HG03025 (cell line): ENCODE data around the gene MUC21.
"Not testable (repeated sequence)": the region's sequence is repeated elsewhere in the genome, so short reads cannot be mapped to it uniquely, and the experiment has no call there.

Experiments used
- ATAC-seq: cut with Tn5 transposase; IDR thresholded peaks from one replicate; pipeline ENCODE4 v1.9.1; 2021; ENCODE audit warnings: mild to moderate bottlenecking, moderate library complexity; ENCODE audit not compliant: unreplicated experiment, low FRiP score

The MUC21 gene

DNA sequence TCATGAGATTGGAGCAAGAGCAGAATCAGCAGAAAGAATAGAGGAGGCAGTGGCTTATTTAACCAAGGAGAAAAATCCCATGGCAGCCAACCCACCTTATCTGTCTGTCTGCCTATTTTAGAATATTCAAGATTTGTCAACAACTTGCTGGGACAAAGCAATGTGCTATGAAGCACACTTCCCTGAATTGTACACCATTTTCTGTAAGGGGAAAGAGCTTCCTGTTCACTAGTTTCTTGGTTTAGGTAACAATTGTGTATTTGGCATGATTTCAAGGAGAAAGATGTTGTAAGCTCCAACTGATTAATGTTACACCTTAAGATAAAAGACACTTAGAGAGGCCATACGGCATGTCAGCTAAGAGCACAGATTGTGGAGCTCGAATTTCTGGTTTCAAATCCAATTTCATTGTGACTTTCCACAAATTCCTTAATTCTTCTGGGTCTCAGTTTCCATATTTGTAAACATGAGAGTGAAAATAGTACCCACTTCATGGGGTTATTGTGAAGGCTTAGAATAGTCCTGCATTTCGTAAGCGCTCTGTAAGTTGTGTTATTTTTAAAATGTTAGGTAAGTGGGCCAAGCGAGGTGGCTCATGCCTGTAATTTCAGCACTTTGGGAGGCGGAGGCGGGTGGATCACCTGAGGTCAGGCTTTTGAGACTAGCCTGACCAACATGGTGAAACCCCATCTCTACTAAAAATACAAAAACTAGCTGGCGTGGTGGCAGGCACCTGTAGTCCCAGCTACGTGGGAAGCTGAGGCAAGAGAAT is 21.9 kb downstream of the MUC21 start:
- ATAC-seq = no peak

DNA sequence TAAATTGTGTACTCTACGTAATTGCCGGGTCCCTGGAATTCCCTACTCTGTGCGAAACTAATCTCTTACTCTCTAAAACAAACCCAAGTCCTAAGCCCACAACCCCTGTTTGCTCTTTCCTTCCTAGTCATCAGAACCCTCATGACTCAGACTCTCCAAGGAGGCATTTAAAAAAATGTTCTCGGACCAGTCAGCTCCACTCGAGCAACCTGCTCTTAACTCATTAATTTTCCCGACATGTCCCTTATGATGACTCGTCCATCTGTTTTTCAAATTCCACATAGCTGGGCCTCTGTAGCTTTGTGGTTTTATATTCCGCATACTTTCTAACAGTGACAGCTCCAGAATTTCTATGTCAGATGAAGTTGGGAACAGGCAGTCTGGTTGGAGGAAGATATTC is 24.2 kb downstream of the MUC21 start:
- ATAC-seq = no peak

DNA sequence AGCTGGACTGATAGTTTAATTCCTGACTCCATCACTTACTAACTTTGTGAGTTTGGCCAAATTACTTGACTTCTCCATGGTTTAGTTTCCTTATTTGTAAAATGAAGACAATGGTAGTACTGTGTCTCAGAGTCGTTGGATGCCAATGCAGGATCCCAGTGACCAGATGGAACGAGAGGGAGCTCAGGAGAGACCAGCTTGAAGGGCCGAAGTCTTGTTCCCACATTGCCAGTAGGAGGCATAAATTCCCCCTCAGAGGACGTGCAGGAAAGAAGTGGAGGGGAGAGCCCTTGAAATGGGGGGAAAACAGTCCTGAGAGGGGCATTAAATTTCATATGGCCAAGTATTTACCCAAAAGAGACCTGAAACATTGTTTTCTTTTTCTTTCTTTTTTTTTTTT is 24.6 kb downstream of the MUC21 start:
- ATAC-seq = no peak

DNA sequence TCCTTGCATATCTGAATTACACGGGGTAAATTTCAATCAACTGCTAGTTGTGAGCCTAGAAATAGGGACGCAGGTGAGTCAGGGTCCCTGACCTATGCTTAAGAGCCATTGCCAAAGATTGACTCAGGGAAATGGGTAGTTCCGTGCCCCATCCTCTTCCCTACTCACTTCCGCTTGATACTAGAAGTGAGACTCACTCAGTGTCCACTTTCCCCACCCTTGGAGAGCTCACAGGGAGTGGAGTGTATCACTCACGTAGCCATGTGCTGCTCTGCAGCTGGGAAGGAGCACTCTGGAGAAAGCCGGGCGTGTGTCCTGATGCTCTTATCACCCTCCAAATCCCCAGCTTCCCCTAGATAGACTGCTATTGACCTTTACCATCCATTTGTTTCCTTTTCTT is 26.2 kb downstream of the MUC21 start:
- ATAC-seq = no peak

DNA sequence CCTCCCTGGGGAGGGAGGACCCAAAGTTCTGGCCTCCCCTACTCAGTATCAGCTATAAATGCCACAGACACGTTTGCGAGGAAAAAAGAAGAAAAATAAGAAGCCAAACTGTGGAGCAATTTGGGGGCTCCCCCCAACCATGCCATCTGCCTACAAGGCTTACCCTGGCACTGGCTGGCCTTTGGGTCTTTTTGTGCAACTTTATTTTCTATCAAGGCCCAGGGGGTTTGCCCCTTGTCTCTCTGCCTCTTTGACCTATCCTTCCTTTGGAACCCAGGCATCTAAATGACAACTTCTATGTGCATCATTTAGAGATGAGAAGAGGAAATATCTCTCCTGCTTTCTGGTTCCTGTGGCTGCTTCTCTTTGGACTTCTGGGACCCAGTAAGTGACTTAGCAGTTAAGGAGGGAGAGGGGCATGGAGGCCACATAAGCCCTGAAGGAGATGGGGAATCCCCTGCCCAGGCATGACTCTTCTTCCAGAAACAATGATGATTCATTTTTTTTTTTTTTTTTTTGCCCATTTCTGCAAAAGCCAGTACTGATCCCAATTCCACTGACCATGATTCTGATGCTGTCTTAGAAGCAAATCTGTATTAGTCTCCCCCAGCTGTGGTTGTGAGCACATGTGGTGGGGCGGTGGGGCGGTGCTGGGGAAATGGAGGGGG is 27.0 kb downstream of the MUC21 start, which contains the start of gene MUC22:
Gene MUC22 (plus strand): TSS at position 82 of the 668 bp plus-strand sequence. CDS start 233 bp downstream, at position 315.
- no peak for ATAC-seq

DNA sequence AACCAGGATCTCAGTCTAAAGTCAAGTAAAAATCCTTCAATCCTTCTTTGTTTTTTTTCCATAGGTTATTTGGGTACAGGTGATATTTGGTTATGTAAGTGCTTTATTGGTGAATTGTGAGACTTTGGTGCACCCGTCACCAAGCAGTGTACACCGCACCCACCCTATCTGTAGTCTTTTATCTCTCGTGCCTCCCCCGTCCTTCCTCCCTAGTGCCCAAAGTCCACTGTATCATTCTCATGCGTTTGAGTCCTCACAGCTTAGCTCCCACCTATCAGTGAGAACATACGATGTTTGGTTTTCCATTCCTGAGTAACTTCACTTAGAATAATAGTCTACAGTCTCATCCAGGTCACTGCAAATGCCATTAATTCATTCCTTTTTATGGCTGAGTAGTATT is 27.6 kb downstream of the MUC21 start:
- no peak for ATAC-seq

DNA sequence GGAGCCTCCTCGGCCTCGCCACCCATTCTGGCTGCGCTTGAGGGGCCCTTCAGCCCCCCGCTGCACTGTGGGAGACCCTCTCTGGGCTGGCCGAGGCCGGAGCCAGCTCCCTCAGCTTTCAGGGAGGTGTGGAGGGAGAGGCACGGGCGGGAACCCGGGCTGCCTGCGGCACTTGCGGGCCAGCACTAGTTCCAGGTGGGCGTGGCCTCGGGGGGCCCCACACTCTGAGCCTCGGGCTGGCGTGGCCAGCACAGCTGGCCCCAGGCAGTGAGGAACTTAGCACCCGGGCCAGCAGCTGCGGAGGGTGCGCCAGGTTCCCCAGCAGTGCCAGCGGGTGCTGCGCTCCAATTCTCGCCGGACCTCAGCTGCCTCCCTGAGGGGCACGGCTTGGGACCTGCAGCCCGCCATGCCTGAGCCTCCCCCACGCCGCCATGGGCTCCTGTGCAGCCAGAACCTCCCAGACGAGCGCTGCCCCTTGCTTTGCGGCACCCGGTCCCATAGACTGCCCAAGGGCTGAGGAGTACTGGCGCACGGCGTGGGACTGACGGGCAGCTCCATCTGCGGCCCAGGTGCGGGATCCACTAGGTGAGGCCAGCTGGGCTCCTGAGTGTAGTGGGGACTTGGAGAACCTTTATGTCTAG is 33.3 kb downstream of the MUC21 start:
- no peak for ATAC-seq

DNA sequence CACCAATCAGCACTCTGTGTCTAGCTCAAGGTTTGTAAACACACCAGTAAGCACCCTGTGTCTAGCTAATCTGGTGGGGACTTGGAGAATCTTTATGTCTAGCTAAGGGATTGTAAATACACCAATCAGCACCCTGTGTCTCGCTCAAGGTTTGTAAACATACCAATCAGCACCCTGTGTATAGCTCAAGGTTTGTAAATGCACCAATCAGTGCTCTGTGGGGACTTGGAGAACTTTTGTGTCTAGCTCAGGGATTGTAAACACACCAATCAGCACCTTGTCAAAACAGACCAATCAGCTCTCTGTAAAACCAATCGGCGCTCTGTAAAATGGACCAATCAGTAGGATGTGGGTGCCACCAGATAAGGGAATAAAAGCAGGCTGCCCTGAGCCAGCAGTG is 33.9 kb downstream of the MUC21 start:
- not testable (repeated sequence) for ATAC-seq

DNA sequence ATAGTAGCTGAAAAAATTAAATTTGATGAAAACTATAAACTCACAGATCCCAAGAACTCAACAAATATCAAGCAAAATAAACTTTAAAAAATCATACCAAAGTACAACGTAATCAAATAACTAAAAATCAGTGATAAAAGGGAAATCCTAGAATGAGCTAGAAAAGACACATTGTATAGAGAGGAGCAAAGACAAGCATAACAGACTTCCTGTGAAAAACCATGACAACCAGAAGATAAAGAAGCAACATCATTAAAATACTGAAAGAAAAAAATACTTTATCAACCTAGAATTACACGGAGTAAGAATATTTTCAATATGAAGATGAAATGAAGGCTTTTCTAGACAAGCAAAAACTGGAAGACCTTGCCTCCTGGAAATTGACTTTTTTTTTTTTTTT is 36.5 kb downstream of the MUC21 start:
- ATAC-seq = no peak

DNA sequence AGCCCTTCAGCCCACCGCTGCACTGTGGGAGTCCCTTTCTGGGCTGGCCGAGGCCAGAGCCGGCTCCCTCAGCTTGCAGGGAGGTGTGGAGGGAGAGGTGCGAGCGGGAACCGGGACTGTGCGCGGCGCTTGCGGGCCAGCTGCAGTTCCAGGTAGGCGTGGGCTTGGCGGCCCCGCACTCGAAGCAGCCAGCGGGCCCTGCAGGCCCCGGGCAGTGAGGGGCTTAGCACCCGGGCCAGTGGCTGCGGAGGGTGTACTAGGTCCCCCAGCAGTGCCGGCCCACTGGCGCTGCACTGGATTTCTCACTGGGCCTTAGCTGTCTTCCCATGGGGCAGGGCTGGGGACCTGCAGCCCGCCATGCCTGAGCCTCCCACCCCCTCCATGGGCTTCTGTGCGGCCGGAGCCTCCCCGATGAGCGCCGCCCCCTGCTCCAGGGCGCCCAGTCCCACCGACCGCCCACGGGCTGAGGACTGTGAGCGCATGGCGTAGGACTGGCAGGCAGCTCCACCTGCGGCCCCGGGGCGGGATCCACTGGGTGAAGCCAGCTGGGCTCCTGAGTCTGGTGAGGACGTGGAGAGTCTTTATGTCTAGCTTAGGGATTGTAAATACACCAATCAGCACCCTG is 37.2 kb downstream of the MUC21 start:
- not testable (repeated sequence) for ATAC-seq

DNA sequence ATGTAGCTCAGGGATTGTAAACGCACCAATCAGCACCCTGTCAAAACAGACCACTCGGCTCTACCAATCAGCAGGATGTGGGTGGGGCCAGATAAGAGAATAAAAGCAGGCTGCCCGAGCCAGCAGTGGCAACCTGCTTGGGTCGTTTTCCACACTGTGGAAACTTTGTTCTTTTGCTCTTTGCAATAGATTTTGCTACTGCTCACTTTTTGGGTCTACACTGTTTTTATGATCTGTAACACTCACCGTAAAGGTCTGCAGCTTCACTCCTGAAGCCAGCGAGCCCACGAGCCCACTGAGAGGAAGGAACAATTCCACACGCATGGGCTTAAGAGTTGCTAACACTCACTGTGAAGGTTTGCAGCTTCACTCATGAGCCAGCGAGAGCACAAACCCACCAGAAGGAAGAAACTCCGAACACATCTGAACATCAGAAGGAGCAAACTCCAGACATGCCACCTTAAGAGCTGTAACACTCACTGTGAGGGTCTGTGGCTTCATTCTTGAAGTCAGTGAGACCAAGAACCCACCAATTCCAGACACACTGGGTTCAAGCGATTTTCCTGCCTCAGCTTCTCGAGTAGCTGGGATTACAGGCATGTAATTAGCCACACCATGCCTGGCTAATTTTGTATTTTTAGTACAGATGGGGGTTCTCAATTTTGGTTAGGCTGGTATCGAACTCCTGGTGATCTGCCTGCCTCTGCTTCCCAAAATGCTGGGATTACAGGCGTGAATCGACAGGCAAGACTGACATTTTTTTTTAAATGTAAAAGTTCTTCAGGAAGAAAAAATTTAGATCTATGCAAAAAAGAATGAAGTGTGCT is 38.4 kb downstream of the MUC21 start:
- not testable (repeated sequence) for ATAC-seq

DNA sequence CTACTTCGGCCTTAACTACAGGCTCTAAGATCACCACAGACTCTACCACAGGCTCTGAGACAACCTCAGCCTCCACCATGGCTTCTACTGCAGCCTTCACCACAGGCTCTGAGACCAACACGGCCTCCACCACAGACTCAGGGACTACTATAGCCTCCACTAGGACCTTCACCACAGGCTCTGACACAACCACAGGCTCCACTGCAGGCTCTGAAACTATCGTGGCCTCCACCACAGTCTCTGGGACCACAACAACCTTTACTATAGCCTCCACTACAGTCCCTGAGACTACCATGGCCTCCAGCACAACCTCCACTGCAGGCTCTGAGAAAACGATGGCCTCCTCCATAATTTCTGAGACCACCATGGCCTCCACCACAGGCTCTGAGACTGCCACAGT is 42.1 kb downstream of the MUC21 start:
- no peak for ATAC-seq

DNA sequence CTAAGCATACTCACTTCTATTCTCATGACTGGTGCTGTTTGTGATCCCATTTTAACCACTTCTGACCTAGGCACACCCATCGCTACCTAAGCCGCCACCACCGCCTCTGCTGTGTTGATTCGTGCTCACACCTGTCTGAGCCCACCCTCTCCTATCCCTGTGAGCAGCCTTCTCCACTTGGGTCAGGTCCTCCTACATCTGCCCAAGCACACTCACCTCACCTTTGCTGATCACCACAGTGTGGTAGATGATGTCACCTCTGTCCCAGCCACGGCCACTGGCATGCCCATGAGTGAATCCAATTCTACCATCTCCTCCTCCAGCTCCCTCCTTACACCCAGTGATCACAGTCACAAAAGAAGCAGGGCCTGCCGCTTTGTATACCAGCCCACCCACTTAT is 47.6 kb downstream of the MUC21 start:
- no peak for ATAC-seq

DNA sequence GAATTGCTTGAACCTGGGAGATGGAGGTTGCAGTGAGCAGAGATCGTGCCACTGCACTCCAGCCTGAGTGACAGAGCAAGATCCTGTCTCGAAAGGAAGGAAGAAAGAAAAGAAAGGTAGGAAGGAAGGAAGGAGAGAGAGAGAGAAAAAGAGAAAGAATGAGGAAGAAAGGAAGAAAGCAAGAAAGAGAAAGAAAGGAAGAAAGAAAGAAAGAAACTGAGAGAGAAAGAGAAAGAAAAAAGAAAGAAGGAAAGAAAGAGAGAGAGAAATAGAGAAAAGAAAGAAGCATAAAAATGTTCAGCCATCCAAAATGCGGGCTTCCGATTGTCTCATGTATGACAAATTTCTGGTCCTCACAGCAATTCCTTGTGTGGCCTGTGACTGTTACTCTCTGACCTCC is 49.6 kb downstream of the MUC21 start:
- no peak for ATAC-seq

DNA sequence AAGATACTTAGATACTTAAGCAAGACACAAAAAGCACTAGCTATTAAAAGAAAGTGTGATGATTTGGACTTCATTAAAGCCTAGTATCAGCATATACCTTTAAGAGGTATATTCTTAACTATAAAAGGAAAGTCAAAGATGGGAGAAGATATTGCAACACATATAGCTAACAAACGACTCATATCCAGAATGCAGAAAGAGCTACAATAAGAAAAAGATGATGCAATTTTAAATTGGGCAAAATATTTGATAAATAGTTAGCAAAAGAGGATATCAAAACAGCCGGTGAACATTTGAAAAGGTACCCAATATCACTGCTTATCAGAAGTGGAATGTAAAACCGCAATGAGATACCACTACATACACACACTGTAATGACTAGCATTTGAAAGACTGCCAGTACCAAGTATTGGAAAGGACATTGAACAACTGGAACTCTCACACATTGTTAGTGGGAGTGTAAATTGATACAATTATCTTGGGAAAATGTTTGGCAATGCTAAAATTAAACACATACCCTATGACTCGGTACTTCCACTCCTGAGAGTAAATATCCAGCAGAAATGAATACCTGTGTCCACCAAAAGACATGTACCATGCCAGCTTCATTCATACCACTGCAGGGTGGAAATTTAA is 52.5 kb downstream of the MUC21 start:
- no peak for ATAC-seq

DNA sequence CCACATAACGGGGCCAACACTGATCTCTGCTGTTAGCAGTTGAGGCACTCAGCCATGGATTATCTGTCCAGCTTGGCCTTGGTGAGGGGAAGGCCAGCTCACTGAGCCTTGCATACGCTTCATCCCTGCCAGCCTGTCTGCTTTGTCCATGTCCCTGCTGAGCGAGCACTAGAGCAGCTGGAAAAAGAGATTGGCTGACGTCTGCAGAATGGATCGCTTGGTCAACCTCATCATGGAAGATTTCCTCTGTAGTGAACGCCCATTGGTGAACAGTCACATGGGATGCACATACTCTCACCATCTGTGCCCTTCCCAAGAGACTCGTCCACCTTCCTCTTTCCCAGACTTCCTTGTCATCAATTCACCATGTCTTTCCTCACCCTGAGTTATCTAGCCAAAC is 53.7 kb downstream of the MUC21 start:
- ATAC-seq = no peak

DNA sequence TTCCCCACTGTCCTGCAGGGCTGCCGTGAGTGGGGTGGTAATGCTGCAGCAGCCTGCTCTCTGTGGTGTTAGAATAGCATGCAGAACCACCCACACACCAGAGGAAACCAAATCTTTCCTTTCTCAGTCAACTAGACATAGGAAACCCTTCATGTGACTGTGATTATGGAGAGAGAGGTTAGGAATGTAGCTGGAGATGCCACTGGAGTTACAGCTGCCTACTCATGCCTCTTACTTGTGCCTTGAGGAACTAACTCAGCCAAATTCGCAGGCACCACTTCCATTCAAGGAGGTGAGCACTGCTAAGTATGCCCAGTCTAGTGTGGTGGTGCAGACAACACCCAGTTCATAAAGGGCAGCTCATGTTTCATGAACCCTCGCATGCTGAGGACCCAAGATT is 54.2 kb downstream of the MUC21 start:
- ATAC-seq = no peak

DNA sequence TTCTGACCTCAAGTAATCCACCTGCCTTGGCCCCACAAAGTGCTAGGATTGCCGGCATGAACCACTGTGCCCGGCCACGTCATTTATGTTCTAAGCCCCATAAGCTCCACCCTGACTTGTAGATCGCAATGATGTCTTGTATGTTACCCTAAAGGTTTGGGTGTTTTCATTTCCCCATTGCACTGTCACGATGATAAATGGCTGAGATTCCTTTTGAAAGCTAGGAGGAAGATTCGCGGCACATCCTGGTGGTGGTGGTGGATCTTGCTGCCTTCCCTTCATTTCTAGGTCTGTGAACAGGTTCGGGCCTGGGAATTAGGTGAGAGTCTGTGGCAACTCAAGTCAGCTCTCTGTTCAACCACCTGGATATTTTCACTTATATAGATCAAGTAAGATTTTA is 55.0 kb downstream of the MUC21 start:
- no peak for ATAC-seq
